Cerebellar nuclear complex (tissue), 1 donor: ENCODE results near the gene CPNE1.
"Not testable (repeated sequence)": the region's sequence is repeated elsewhere in the genome, so short reads cannot be mapped to it uniquely, and the experiment has no call there.

Experiments used
- DNase-seq, 2 experiments: peaks; one replicate each; lab custom pipeline; 2025; lab: John Stamatoyannopoulos, UW

The CPNE1 gene

DNA sequence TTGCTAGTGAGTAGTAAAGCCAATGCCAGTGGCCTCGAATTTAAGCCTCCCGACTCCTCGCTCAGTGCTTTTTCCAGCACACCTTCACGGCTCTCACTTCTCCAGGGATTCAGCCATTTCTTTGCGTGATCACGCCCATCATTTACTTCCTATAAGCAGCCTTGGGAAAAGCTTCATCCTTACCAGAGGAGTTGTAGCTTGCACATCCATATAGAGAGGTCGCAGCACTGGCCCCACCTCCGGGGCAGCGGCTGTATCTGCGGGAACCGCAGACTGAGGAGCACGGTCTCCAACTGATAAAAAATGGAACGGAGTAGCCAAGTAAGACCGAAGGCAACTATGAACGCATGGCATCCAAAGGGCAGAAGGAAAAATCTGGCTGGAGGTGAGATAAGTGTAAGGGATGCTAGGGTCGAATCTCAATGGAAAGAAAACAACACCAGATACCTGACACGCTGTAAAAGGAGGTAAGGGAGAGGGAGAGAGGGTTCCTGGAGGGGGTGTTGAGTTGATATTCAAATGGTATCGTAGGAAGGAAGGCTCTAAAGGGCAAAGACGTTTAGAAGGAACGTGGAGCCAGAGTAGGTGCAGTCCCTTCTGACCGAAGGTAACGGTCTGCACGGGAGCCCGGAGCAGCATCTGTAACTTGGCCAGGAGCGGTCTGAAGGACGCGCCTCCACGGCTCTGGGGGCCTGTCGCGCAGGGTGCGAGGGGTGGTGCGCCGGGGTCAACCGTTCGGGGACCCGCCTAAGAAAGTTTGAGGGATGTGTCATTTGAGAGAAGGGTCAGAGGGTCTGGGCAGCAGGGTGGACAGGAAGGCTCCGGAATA, 33.8 kb upstream of the CPNE1 start:
- DNase-seq: no peak

DNA sequence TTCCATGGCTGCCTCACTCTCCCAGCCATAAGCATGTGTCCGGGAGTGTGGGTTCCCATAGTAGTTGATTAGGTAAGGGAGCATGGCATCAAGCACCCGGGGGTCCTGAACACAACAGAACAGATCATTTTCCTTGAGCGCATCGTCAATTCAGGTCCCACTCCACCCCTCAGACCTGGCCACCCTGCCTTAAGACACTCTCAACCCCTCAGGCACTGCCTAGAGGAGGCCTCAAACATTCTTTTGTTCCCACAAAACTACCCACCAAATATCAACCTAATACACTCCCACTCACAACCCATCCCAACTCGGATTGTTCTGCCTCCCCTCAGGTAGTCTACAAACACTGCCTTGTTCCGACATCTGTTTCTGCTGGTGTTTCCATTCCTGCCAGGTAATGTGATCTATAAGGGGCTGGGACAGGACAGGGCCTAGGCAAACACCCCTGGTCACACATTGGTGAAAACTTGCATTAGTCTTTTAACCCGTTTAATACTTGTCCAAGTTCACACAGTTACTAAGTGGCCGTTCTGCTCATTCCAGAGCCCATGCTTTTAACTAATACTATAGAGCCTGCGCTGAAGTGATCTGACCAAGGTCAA, 33.1 kb upstream of the CPNE1 start:
- DNase-seq: no peak

DNA sequence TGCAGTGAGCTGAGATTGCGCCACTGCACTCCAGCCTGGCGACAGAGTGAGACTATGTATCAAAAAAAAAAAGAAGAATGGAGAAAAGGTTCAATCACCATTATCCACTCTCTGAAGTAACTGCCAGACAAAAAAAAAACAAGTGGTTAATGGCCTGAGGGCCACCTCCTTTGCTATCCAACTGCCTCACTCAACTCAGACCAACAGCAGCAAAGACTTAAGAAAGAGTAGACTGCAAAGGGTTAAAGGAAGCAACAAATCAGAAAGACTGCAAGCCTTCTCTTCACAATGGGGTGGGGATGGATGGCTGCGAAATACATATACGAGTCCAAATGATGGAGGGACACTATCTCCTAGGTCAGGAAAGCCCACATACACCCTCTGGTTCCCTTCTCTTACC, 31.3 kb upstream of the CPNE1 start:
- DNase-seq: no peak

DNA sequence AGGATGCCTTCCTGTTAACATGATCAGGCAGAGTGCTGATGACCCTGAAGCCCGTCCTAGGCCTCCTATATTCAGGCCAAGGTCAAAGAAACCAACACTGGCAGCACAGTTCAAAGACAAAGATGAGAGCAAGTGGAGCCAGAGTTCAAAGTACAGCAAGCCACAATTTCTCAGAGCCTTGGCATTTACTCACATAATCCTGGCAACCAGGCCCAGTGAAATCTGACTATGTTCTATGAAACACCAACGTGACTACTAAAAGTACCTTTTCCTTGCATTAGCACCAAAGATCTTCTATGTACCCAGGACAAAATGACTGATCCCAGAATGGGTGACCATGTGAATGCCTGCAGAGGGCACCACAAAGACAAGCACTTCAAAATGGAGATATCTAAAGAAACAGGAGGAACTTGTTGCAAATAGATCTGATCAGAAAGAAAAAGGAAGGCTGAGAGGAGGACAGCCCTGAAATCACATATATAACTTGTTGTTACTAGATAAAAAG, 30.6 kb upstream of the CPNE1 start:
- DNase-seq: no peak

DNA sequence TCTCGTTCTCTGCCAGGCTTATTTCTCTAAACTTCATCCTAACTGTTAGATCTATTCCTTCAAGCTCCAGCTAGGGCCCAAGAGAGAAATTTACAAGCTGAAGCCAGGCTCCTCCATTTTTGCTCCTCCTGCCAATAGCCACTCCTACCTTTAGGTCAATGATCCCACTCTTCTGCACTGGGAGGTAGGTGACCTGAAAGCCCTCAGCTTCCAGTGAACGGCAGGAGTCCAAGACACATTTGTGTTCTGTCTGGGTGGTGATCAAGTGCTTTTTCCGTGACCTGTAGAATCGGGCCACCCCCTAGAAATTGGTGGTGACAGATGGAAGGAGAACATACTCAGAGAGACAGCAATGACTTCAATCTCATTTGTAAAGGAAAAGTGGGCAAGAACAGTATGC, 25.6 kb upstream of the CPNE1 start:
- no peak for DNase-seq

DNA sequence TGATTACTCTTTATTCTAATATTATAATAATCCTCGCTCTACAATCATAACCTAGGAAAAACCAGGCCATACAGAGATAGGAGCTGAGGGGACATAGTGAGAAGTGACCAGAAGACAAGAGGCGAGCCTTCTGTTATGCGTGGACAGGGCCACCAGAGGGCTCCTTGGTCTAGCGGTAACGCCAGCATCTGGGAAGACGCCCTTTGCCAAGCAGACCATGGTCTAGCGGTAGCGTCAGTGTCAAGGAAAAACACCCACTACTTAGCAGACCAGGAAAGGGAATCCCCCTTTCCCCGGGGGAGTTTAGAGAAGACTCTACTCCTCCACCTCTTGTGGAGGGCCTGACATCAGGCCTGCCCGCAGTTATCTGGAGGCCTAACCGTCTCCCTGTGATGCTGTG, 22.2 kb upstream of the CPNE1 start:
- DNase-seq: not testable (repeated sequence)

DNA sequence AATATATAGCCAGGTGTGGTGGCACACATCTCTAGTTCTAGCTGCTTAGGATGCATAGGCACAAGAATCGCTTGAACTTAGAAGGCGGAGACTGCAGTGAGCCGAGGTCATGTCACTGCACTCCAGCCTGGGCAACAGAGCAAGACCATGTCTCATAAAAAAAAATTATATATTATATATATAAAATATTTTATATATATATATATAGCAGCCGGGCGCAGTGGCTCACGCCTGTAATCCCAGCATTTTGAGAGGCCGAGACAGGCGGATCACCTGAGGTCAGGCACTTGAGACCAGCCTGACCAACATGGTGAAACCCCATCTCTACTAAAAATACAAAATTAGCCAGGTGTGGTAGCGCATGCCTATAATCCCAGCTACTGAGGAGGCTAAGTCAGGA, 20.7 kb upstream of the CPNE1 start:
- not testable (repeated sequence) for DNase-seq

DNA sequence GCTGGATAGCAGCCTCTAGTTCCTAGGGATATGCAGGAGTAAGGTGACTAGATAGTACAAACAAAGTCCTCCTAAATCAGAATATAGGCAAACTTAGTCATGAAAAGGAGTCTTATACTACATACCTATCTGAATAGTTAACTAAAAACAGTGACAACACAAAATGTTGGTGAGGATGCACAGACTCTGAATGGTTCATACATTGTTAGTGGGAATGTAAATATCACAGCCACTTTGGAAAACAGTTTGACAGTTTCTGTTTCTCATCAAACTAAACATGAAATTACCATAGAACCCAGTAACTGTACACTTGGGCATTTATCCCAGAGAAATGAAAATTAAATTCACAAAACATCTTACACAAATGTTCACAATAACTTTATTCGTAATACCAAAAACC, 17.3 kb upstream of the CPNE1 start:
- DNase-seq: no peak

DNA sequence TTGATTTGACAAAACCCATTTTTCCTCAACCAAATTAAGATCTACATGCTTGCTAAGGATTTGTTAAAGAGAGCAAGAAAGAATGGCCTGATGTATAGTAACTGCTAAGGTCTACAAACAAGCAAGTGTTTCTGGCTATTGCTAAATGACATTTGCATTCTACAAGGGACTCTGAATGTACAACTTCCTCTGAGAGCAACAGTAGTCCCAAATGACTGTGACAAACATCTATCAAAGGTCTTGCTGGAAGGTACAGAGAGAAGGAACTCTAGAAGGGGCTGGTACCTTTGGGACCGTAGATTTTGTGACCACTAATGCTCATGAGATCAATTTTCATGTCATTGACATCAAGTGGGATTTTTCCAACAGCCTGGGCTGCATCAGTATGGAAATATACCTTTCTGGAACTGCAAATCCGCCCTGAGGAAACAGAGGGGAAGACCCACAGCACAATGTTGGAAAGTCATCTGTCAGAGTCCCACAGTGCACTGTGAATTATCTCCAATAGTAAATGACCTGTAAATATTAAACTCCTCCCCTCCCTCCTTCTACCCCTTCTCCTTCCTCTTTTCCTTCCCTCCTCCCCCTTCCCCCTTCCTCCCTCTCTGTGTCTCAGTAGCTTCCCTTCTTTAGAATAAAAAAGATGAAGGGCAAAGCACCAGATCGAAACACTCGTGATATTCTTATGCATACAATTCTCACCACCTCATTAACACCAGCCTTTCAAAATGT, 15.9 kb upstream of the CPNE1 start:
- DNase-seq: no peak

DNA sequence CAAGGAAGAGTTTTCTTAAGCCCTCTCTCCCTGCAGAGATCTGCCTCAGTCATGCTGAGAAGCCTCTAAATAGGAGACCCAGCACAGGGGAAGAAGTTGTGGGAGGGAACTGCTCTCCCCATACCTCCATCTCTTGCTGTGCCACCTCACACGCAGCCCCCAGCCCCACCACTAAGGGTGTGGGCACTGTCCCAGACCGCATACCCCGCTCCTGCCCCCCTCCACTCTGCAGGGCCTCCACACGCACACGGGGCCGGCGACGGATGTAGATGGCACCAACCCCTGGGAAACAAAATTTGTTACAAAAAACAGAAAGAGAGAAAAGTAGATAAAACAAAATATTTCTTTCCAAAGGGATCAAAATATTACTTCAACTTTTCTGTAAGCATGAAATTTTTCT, 10.2 kb upstream of the CPNE1 start:
- no peak for DNase-seq

DNA sequence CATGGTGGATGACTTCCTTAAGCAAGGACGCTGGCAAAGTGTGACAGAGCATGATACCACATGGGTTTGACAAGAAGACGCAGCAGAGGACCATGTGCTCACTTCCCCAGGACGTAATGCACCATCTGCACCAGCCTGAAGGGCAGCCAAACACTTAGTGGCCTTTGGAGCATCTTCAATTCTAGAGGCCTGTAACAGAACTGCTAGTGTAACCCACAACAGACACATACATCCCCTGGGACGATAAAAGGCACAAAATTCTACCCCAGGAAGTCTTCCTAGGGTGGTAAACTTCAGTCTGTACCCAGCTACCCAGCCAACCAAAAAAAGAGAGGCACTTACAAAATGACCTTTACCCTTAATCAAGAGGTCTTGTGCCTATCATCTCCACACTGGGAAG, 9.2 kb upstream of the CPNE1 start:
- DNase-seq: peak in 1 of 2 experiments; percentile 8

DNA sequence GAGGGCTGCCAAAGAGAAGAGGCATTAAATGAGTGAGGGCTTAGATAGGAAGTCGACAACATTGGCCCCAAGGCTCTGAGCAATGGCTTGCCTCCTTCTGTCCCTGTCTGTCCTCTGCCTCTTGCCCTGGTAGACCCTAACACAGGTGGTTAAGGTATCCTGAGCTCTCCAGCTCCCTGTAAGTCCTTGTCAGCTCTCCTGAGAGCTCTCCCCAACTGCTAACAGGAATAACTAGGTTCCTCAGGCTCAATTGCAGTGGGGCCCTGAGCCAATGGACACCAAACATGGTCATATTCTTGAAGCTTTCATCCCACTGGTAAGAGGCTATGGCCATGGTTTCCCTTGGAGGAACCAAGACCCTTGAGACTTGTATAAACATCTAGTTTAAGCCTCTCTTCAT, 5.0 kb upstream of the CPNE1 start:
- DNase-seq: no peak

DNA sequence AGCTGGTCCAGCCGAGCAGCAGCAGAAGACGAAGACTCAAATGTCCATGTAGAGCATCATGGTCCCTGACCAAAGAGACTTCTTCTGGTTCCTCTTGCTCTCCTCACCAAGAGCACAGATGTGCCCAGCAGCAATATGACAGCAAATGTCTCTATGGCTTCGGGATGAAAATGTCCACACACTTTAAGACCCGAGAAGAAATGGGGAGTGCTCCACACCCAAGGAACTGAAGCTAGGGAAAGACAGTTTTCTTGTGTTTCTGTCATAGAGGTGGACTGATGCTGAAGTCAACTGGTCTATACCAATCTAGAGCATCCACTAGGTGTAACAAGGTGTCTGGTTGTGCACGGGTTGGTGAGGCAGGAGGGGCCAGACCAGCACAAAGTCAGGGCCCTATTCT, 4.5 kb upstream of the CPNE1 start:
- DNase-seq: no peak

DNA sequence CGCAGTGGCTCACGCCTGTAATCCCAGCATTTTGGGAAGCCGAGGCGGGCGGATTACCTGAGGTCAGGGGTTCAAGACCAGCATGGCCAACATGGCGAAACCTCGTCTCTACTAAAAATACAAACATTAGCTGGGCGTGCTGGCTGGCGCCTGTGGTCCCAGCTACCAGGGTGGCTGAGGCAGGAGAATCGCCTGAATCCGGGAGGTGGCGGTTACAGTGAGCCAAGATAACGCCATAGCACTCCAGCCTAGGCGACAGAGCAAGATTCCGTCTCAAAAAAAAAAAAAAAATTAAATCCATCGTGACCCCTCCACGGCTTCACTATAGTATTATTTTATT, 1.2 kb upstream of the CPNE1 start:
- no peak for DNase-seq

DNA sequence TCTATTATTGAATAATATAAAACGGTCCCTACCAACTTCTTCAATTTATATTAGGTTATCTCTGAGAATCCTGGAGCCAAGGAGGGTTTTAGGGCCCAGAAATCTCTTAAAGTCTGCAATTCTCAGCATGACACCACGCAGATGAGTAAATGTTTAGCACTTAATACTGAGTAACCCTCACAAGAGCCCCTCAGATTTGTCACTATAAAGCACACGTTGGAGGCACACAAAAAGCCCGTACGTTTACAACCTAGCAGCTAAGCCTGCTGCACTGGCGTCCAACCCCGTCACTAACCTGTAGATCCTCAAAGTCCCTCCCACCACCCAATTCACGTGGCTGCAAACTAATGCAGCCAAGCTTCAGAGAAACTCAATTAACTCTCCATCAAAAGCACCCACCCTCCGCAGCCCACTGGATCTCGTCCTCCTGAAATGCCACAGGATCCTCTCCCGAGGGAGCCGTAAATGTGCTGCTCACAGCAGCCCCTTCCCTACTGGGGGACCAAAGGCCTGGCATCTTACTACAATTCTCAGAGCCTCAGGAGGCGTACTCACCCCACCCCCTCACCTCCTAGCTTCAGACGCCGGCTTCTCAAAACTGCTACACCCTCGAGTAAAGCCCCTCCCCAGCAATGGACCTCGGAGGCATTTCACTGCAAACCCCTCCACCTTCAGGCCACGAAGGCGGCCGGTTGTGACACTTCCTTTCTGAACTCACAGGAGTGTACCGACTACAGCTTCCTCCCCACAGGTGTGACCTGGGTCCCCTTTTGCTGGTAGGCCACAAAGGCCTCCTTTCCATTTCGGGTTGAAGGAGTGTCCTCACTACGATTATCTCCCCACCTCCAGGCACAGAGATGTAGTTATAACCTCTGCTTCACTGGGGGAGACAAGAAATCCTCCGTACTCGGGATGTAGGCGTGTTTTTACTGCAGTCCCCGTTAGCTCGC, 909 bp downstream of the CPNE1 start:
- no peak for DNase-seq

DNA sequence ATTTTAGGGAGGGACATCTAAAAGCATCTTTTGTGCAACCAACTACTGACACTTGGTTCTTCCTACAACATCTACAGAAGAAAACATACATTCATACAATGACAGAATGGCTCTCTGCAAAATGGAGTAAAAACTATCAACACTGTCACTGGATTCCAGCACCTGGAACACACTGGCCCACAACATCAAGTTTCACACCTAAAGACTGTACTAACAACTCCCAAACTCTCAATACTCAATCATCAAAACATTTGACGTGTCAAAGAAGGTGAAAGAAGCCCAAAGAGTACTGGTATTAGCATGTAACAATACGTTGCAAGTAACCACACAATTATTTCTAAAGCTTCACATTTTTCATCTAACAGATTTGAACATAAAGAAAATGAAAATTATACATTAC, 2.1 kb downstream of the CPNE1 start:
- DNase-seq: no peak

DNA sequence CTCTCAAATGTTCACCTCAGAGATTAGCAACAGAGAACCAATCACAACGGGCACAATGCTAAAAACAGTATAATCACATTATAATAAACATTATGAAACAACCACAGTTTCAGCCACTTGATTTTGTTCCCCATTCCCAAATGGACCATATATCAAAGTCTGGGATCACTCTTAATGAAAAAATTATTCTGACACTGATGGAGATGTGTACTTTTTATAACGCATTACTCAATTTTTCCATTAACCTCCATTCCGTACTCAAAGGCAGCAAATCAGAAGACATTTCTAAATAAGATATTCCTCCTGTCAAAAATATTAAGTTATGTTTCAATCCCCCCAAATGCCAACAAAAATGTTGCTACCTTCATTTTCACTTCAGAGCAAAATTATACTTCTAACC, 2.8 kb downstream of the CPNE1 start:
- no peak for DNase-seq

DNA sequence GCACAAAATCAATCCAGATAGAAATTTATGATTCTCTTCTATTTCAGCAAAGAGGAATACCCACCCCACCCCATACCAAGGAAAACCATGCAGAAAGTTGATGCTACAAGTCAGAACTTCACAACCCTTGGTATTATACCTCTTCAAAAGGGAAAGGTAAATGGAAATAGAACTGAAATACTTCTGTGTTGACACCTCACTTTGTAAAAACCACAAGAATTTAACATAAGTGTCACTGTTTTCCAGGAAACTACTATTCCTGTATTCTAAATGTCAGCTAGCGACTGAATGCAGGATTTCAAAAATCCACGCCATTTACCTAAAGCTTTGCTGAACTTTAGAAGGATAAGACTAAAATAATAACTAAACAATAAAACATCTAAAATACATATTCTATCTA, 3.6 kb downstream of the CPNE1 start:
- no peak for DNase-seq

DNA sequence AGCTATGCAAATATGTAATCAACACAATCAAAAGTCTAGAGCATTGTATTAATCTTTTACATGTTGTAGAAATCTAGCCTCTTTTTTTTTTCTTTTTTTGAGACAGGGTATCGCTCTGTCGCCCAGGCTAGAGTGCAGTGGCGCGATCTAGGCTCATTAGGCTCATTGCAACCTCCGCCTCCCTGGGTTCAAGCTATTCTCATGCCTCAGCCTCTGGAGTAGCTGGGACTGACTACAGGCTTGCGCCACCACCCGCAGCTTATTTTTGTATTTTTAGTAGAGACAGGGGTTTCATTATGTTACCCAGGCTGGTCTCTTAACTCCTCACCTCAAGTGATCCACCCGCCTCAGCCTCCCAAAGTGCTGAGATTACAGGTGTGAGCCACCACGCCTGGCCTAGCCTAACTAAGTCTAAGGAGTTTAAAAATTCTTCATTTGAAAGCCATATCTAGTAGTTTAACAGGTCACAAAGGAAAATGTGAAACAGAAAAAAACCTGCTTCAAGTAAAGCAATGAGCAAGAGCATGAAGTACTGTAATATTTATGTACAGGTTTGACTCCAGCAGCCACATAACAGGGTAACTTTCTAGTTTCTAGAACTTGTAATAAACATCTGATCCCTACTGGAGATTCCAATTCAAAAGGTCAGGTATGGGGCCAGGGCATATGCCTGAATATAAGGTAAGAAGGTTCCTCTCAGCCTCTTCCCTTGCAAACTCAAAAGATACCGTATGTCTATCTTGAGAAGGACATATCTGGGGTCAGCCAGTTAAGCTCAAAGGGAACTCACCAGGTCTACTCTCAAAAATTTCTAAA, 4.4 kb downstream of the CPNE1 start:
- no peak for DNase-seq

DNA sequence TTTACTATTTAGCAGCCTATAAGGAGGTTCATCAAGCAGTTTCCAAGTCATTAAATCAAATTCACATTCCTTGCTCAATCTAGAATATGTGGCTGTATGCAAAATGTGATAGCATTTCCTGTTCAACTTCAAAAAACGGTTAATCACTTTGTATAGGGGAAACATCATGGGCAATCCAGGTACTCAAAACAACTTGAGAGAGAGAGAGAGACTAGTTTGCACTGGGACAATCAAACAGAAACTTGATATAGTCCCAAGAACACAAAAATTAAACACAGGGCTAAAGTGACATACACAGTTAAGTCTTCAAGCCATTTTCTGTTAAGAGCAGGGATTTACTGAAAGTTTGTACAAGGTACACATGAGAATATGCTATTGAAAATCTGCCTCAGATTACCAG, 7.4 kb downstream of the CPNE1 start:
- DNase-seq: no peak

DNA sequence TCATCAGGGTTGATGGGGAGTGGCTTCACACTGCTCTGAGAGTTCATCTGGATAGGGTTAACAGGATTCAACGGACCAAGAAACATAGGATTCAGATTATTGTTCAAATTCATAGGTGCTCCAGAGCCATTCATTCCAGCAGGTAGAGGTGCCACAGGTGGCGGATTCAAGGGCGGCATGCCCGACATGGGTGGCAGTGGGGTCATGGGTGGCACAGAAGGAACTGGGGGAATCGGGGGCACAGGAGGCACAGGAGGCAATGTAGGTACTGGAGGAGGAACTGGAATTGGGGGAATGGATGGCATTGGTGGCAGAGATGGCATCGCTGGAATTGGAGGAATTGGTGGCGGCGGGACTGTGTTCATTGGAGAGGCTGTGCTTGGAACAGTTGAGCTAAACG, 10.3 kb downstream of the CPNE1 start:
- no peak for DNase-seq
